Liver (tissue), 9 donors: Measurements from ENCODE around the gene ZIM2. TPM values are rescaled to one million over a fixed set of nuclear protein-coding genes. Genes with fewer than 3 reads are reported as not detected.

Experiments
- DNase-seq: peaks from one replicate; pipeline ENCODE4 v3.0.0-alpha.2; 2017; ENCODE audit warnings: low spot score
- H3K27ac ChIP-seq, 2 donors: one replicate each; pipeline ENCODE4 v1.7.0; 2013; ENCODE audit warnings: inconsistent platforms in 2 of 2, low read length in 2 of 2, control low read depth in 1 of 2, low read depth in 1 of 2, mild to moderate bottlenecking in 1 of 2
- H3K27me3 ChIP-seq, 4 donors: one replicate each; pipeline versions ENCODE4 v1.6.1 to v1.7.0; 2013; ENCODE audit warnings: low read length in 3 of 4, inconsistent platforms in 1 of 4, mild to moderate bottlenecking in 1 of 4, moderate library complexity in 1 of 4; ENCODE audit not compliant: control insufficient read depth in 4 of 4, insufficient read depth in 4 of 4
- H3K36me3 ChIP-seq, 4 donors: one replicate each; pipeline versions ENCODE4 v1.6.1 to v1.7.0; 2013; ENCODE audit warnings: low read length in 3 of 4, mild to moderate bottlenecking in 3 of 4, low read depth in 1 of 4, moderate library complexity in 1 of 4; ENCODE audit not compliant: control insufficient read depth in 4 of 4, insufficient read depth in 3 of 4
- H3K4me1 ChIP-seq, 4 donors: one replicate each; pipeline versions ENCODE4 v1.6.1 to v1.7.0; 2013; ENCODE audit warnings: low read length in 3 of 4, mild to moderate bottlenecking in 3 of 4, moderate library complexity in 1 of 4; ENCODE audit not compliant: control insufficient read depth in 4 of 4, insufficient read depth in 4 of 4
- H3K4me3 ChIP-seq, 3 donors: one replicate each; pipeline versions ENCODE4 v1.6.1 to v1.7.0; 2013; ENCODE audit warnings: low read length in 3 of 3, control low read depth in 1 of 3, low read depth in 1 of 3, mild to moderate bottlenecking in 1 of 3
- H3K9ac ChIP-seq, 2 donors: one replicate each; pipeline ENCODE4 v1.7.0; 2013; ENCODE audit warnings: low read length in 2 of 2, mild to moderate bottlenecking in 2 of 2, moderate library complexity in 2 of 2, control low read depth in 1 of 2, low read depth in 1 of 2
- H3K9me3 ChIP-seq, 4 donors: one replicate each; pipeline versions ENCODE4 v1.6.1 to v1.7.0; 2013; ENCODE audit warnings: low read length in 3 of 4; ENCODE audit not compliant: control insufficient read depth in 4 of 4
- ATF3 ChIP-seq: IDR thresholded peaks from 2 replicates; pipeline ENCODE4 v1.6.1; 2016; ENCODE audit warnings: antibody characterized with exemption
- CTCF ChIP-seq: fragments of 150-350 bp; IDR thresholded peaks from 2 replicates; pipeline ENCODE4 v1.5.1; 2017; ENCODE audit warnings: improper control_type of control experiment, low read depth, low read length; ENCODE audit not compliant: missing input control
- FOXA1 ChIP-seq: IDR thresholded peaks from 2 replicates; pipeline ENCODE4 v1.6.1; 2016; ENCODE audit warnings: antibody characterized with exemption
- FOXA2 ChIP-seq: IDR thresholded peaks from 2 replicates; pipeline ENCODE4 v1.6.1; 2016; ENCODE audit warnings: antibody characterized with exemption
- GABPA ChIP-seq, 2 donors: IDR thresholded peaks in 1 of 2; conservative IDR thresholded peaks in 1 of 2; 2 replicates each; pipeline ENCODE4 v1.6.1; 2016; ENCODE audit warnings: antibody characterized with exemption in 2 of 2, mild to moderate bottlenecking in 1 of 2, moderate library complexity in 1 of 2
- HNF4A ChIP-seq, 2 donors: conservative IDR thresholded peaks; 2 replicates each; pipeline ENCODE4 v1.6.1; 2016; ENCODE audit warnings: antibody characterized with exemption in 2 of 2, mild to moderate bottlenecking in 2 of 2
- HNF4G ChIP-seq: IDR thresholded peaks from 2 replicates; pipeline ENCODE4 v1.6.1; 2016; ENCODE audit warnings: antibody characterized with exemption
- NR2F2 ChIP-seq: IDR thresholded peaks from 2 replicates; pipeline ENCODE4 v1.6.1; 2016; ENCODE audit warnings: antibody characterized with exemption
- REST ChIP-seq: IDR thresholded peaks from 2 replicates; pipeline ENCODE4 v1.6.1; 2016; ENCODE audit warnings: antibody characterized with exemption, mild to moderate bottlenecking
- SP1 ChIP-seq: IDR thresholded peaks from 2 replicates; pipeline ENCODE4 v1.6.1; 2018; ENCODE audit warnings: antibody characterized with exemption, mild to moderate bottlenecking
- TAF1 ChIP-seq: conservative IDR thresholded peaks from 2 replicates; pipeline ENCODE4 v1.6.1; 2016; ENCODE audit warnings: antibody characterized with exemption, mild to moderate bottlenecking
- YY1 ChIP-seq: IDR thresholded peaks from 2 replicates; pipeline ENCODE4 v1.6.1; 2016; ENCODE audit warnings: antibody characterized with exemption, mild to moderate bottlenecking
- ZBTB33 ChIP-seq: IDR thresholded peaks from 2 replicates; pipeline ENCODE4 v1.6.1; 2016; ENCODE audit warnings: antibody characterized with exemption
- WGBS: extraction: QIAGEN DNeasy Blood & Tissue Kit; methylation state at CpG from one replicate; pipeline ENCODE4 v1.1.7; 2013; 5-methylcytosine and 5-hydroxymethylcytosine counted together
- polyA plus RNA-seq, 2 donors: library from polyadenylated mRNA; stranded (reverse) in 1 of 2; unstranded in 1 of 2; fragments of 200-250 nt in 1 of 2; fragments of >200 nt in 1 of 2; fragmentation: Nextera tagmentation in 1 of 2; extraction: Ambion mirVana in 1 of 2; gene quantifications; one replicate each; pipeline versions ENCODE4 v1.2.1 to v1.2.3, GENCODE V29; 2013 to 2015
- total RNA-seq, 2 donors: library from RNA; depleted of rRNA; stranded (reverse); fragments of >200 nt; gene quantifications; one replicate each; pipeline ENCODE4 v1.2.3, GENCODE V29; 2014
- donor health status: healthy.
- donor health status: healthy.
- donor health status: healthy.
- donor health status: healthy.
- donor health status: healthy.

ZIM2 gene
- total and polyA plus RNA-seq, 4 donors, result 0.03 to 3.2 (median 0.33) TPM; not detected in 1

- no peak overlapping the region for H3K9ac ChIP-seq
- H3K27ac ChIP-seq, result no peak overlapping the region
- DNase-seq, result no peak
- H3K9me3 ChIP-seq, result peaks cover 1 to 9% (median 4%) of the 10 kb centered on the region in 4 donors
- TF ChIP-seq YY1 (no peak), FOXA1 (no peak), CTCF (no peak), FOXA2 (no peak), ATF3 (no peak), HNF4A (conservative IDR thresholded peaks at IDR 0.05) (no peak), REST (no peak), TAF1 (no peak), ZBTB33 (no peak), NR2F2 (no peak)
- no peaks in the 10 kb centered on the region for H3K36me3 ChIP-seq
- peaks cover 0 to 10% (median 5%) of the 10 kb centered on the region in 4 donors for H3K4me1 ChIP-seq
- H3K27me3 ChIP-seq, result no peaks in the 10 kb centered on the region
- 93% methylated on average over 4 of the region's 4 CpGs for WGBS
- no peak overlapping the region for H3K4me3 ChIP-seq
Measured at GRCh38 chr19:56769650-56770049, 70.9 kb downstream of the ZIM2 start.

GRCh38 chr19:56765137-56765536, 75.4 kb downstream of the ZIM2 start:
- no peaks in the 10 kb centered on the region for H3K27me3 ChIP-seq
- DNase-seq, result peak; percentile 79
- H3K9me3 ChIP-seq, result peaks cover 3 to 14% (median 4%) of the 10 kb centered on the region in 4 donors
- H3K4me1 ChIP-seq, result peaks cover 0 to 10% (median 5%) of the 10 kb centered on the region in 4 donors
- 4% methylated on average over 28 of the region's 28 CpGs for WGBS
- TF ChIP-seq SP1 (no peak), HNF4G (no peak), GABPA (IDR thresholded peaks at IDR 0.05 in 1 of 2, conservative IDR thresholded peaks at IDR 0.05 in 1 of 2) (peak; percentile 97)
- H3K9ac ChIP-seq, result no peak overlapping the region
- no peak overlapping the region for H3K27ac ChIP-seq
- no peaks in the 10 kb centered on the region for H3K36me3 ChIP-seq
- H3K4me3 ChIP-seq, result peak overlapping the region; percentile 39 to 76 (median 71)
